HepG2 (cell line): Measurements from ENCODE around the gene VPS25. TPM values are rescaled to one million over a fixed set of nuclear protein-coding genes. Genes with fewer than 3 reads are reported as not detected.

Source experiments
- ATRX ChIP-seq: sonication (generic); formaldehyde crosslinking; IDR thresholded peaks from 2 replicates; pipeline ENCODE4 v1.4.0; 2020; ENCODE audit warnings: missing genetic modification reagents, borderline replicate concordance
- CBFB ChIP-seq: sonication (generic); formaldehyde crosslinking; IDR thresholded peaks from 2 replicates; pipeline ENCODE4 v1.4.0; 2020; ENCODE audit warnings: missing genetic modification reagents
- MIXL1 ChIP-seq: IDR thresholded peaks from 2 replicates; pipeline ENCODE4 v1.6.1; 2016
- NR2C2 ChIP-seq: sonication (generic); formaldehyde crosslinking; IDR thresholded peaks from 2 replicates; pipeline ENCODE4 v1.4.0; 2020; ENCODE audit warnings: missing genetic modification reagents, mild to moderate bottlenecking, moderate library complexity, borderline replicate concordance
- ZNF136 ChIP-seq: sonication (generic); formaldehyde crosslinking; IDR thresholded peaks from 2 replicates; pipeline ENCODE4 v1.8.1; 2022; ENCODE audit warnings: low read depth, mild to moderate bottlenecking, moderate library complexity, missing genetic modification reagents
- polyA plus RNA-seq, 8 experiments: library from polyadenylated mRNA; depleted of rRNA in 3 of 8; stranded (reverse) in 7 of 8; unstranded in 1 of 8; fragments of >200 nt; fragmentation: Illumina TruSeq in 4 of 8; extraction: Trizol in 4 of 8; gene quantifications; 2 replicates each; pipeline versions ENCODE4 v1.2.1 to v1.2.3, GENCODE V29; 2011 to 2016; ENCODE audit warnings: low read depth in 4 of 8, missing spikeins in 1 of 8, mixed read lengths in 1 of 8; ENCODE audit not compliant: insufficient read depth in 1 of 8
- total RNA-seq, 5 experiments: library from RNA; depleted of rRNA; stranded (reverse); fragments of >200 nt; fragmentation: Illumina TruSeq; extraction: Trizol; gene quantifications; 2 replicates each; pipeline ENCODE4 v1.2.3, GENCODE V29; 2016; ENCODE audit warnings: low read depth in 1 of 5
- TF ChIP-seq, protein P1 (sequence below): IDR thresholded peaks from 2 replicates; pipeline ENCODE4 v1.6.1; 2012; ENCODE audit warnings: low read depth, low read length, improper control_type of control experiment
- TF ChIP-seq, protein P2 (sequence below): sonication (generic); formaldehyde crosslinking; IDR thresholded peaks from 2 replicates; pipeline ENCODE4 v1.5.0; 2020; ENCODE audit warnings: mild to moderate bottlenecking, low read depth, missing genetic modification reagents, borderline replicate concordance
- TF ChIP-seq, protein P3 (sequence below): sonication (generic); formaldehyde crosslinking; conservative IDR thresholded peaks from 2 replicates; pipeline ENCODE4 v1.4.0; 2020; ENCODE audit warnings: missing genetic modification reagents
- TF ChIP-seq, protein P4 (sequence below): sonication (generic); formaldehyde crosslinking; IDR thresholded peaks from 2 replicates; pipeline ENCODE4 v1.4.0; 2020; ENCODE audit warnings: missing genetic modification reagents
- TF ChIP-seq, protein P5 (sequence below): sonication (generic); formaldehyde crosslinking; conservative IDR thresholded peaks from 2 replicates; pipeline ENCODE4 v1.8.1; 2023; ENCODE audit warnings: missing genetic modification reagents

Gene VPS25
- total and polyA plus RNA-seq, 2 of the 13 experiments (the other 11 are each of a cell fraction or from before 2014, with no cell fraction given), result 161 to 249 TPM

DNA sequence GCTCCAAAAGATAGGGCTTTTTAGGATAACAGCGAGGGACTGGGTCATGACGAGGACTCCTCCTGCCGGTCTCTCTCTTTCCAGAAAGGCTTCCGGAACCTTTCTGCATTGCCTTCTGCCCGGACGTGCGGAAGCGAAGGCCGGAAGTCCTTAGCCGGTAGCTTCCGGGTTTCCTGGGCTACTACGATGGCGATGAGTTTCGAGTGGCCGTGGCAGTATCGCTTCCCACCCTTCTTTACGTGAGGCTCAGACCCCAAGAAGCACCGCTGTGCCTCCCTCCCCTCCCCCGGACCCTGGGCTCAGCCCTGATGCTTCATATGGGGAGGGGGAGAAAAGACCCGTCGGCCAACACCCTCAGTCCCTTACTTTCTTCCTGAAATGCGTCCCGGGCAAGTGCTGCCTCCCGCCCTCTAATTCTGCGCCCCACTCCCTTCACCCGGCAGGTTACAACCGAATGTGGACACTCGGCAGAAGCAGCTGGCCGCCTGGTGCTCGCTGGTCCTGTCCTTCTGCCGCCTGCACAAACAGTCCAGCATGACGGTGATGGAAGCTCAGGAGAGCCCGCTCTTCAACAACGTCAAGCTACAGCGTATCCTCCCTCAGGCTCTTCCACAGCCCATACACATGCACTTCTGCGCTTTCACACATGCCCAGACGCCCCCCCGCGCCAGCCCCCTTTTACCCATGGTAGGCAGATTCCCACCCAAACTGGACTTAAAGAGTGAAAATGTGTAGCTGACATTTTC is at the start of gene VPS25 (continued):
- TF ChIP-seq NR2C2 (CRISPR knock-in tag), result peak; percentile 93
- TF ChIP-seq ATRX (CRISPR knock-in tag), result no peak
- TF ChIP-seq, protein P1, sequence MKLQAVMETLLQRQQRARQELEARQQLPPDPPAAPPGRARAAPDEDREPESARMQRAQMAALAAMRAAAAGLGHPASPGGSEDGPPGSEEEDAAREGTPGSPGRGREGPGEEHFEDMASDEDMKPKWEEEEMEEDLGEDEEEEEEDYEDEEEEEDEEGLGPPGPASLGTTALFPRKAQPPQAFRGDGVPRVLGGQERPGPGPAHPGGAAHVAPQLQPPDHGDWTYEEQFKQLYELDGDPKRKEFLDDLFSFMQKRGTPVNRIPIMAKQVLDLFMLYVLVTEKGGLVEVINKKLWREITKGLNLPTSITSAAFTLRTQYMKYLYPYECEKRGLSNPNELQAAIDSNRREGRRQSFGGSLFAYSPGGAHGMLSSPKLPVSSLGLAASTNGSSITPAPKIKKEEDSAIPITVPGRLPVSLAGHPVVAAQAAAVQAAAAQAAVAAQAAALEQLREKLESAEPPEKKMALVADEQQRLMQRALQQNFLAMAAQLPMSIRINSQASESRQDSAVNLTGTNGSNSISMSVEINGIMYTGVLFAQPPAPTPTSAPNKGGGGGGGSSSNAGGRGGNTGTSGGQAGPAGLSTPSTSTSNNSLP, result 0 out of 2 replicates have a peak, but pooled peaks have one; percentile 8
- TF ChIP-seq, protein P2, sequence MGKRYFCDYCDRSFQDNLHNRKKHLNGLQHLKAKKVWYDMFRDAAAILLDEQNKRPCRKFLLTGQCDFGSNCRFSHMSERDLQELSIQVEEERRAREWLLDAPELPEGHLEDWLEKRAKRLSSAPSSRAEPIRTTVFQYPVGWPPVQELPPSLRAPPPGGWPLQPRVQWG (CRISPR knock-in tag), result no peak
- TF ChIP-seq ZNF136, result peak; percentile 57; the same call in 1 of the 2 replicates
- peak; percentile 94 for TF ChIP-seq MIXL1 (CRISPR knock-in tag)
- TF ChIP-seq, protein P3, sequence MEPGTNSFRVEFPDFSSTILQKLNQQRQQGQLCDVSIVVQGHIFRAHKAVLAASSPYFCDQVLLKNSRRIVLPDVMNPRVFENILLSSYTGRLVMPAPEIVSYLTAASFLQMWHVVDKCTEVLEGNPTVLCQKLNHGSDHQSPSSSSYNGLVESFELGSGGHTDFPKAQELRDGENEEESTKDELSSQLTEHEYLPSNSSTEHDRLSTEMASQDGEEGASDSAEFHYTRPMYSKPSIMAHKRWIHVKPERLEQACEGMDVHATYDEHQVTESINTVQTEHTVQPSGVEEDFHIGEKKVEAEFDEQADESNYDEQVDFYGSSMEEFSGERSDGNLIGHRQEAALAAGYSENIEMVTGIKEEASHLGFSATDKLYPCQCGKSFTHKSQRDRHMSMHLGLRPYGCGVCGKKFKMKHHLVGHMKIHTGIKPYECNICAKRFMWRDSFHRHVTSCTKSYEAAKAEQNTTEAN (CRISPR knock-in tag), result peak; percentile 55
- TF ChIP-seq, protein P4, sequence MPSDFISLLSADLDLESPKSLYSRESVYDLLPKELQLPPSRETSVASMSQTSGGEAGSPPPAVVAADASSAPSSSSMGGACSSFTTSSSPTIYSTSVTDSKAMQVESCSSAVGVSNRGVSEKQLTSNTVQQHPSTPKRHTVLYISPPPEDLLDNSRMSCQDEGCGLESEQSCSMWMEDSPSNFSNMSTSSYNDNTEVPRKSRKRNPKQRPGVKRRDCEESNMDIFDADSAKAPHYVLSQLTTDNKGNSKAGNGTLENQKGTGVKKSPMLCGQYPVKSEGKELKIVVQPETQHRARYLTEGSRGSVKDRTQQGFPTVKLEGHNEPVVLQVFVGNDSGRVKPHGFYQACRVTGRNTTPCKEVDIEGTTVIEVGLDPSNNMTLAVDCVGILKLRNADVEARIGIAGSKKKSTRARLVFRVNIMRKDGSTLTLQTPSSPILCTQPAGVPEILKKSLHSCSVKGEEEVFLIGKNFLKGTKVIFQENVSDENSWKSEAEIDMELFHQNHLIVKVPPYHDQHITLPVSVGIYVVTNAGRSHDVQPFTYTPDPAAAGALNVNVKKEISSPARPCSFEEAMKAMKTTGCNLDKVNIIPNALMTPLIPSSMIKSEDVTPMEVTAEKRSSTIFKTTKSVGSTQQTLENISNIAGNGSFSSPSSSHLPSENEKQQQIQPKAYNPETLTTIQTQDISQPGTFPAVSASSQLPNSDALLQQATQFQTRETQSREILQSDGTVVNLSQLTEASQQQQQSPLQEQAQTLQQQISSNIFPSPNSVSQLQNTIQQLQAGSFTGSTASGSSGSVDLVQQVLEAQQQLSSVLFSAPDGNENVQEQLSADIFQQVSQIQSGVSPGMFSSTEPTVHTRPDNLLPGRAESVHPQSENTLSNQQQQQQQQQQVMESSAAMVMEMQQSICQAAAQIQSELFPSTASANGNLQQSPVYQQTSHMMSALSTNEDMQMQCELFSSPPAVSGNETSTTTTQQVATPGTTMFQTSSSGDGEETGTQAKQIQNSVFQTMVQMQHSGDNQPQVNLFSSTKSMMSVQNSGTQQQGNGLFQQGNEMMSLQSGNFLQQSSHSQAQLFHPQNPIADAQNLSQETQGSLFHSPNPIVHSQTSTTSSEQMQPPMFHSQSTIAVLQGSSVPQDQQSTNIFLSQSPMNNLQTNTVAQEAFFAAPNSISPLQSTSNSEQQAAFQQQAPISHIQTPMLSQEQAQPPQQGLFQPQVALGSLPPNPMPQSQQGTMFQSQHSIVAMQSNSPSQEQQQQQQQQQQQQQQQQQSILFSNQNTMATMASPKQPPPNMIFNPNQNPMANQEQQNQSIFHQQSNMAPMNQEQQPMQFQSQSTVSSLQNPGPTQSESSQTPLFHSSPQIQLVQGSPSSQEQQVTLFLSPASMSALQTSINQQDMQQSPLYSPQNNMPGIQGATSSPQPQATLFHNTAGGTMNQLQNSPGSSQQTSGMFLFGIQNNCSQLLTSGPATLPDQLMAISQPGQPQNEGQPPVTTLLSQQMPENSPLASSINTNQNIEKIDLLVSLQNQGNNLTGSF, result 0 out of 2 replicates have a peak, but pooled peaks have one; percentile 58
- TF ChIP-seq CBFB (CRISPR knock-in tag), result peak; percentile 94
- TF ChIP-seq, protein P5, sequence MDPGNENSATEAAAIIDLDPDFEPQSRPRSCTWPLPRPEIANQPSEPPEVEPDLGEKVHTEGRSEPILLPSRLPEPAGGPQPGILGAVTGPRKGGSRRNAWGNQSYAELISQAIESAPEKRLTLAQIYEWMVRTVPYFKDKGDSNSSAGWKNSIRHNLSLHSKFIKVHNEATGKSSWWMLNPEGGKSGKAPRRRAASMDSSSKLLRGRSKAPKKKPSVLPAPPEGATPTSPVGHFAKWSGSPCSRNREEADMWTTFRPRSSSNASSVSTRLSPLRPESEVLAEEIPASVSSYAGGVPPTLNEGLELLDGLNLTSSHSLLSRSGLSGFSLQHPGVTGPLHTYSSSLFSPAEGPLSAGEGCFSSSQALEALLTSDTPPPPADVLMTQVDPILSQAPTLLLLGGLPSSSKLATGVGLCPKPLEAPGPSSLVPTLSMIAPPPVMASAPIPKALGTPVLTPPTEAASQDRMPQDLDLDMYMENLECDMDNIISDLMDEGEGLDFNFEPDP, result no peak
